Heart left ventricle (tissue), 16 donors: ENCODE measurements around the gene LIN52. TPM values are rescaled to one million over a fixed set of nuclear protein-coding genes. Genes with fewer than 3 reads are reported as not detected.

Source experiments
- ATAC-seq, 4 donors: fragments of 200-7000 bp; cut with Tn5 transposase; one replicate each; pipeline ENCODE4 v1.9.1; 2020 to 2022; ENCODE audit warnings: moderate library complexity in 4 of 4, mild to moderate bottlenecking in 3 of 4, moderate number of reproducible peaks in 1 of 4
- DNase-seq, 5 donors: peaks; one replicate each; pipeline ENCODE4 v3.0.0-alpha.2; 2020
- H3K27ac ChIP-seq, 12 donors: fragments of 200-600 bp; sonication (generic) in 4 of 12; one replicate each; pipeline versions ENCODE4 v1.5.0 to v1.8.0; 2016 to 2022; ENCODE audit warnings: mild to moderate bottlenecking in 2 of 12
- H3K27me3 ChIP-seq, 9 donors: fragments of 200-600 bp; sonication (generic) in 2 of 9; one replicate each; pipeline versions ENCODE4 v1.5.1 to v1.8.0; 2016 to 2022; ENCODE audit warnings: mild to moderate bottlenecking in 3 of 9
- H3K36me3 ChIP-seq, 9 donors: fragments of 200-600 bp; sonication (generic) in 2 of 9; one replicate each; pipeline versions ENCODE4 v1.5.0 to v1.8.0; 2018 to 2022; ENCODE audit warnings: mild to moderate bottlenecking in 2 of 9
- H3K4me1 ChIP-seq, 12 donors: fragments of 200-600 bp; sonication (generic) in 4 of 12; one replicate each; pipeline versions ENCODE4 v1.5.0 to v1.8.0; 2016 to 2022; ENCODE audit warnings: mild to moderate bottlenecking in 3 of 12
- H3K4me3 ChIP-seq, 12 donors: fragments of 200-600 bp; sonication (generic) in 4 of 12; one replicate each; pipeline versions ENCODE4 v1.5.0 to v1.8.0; 2017 to 2022; ENCODE audit warnings: mild to moderate bottlenecking in 9 of 12, moderate library complexity in 4 of 12
- H3K9me3 ChIP-seq, 12 donors: fragments of 200-600 bp; sonication (generic) in 4 of 12; one replicate each; pipeline versions ENCODE4 v1.5.0 to v1.8.0; 2016 to 2022; ENCODE audit warnings: mild to moderate bottlenecking in 1 of 12
- CTCF ChIP-seq, 12 donors: fragments of 200-600 bp; sonication (generic) in 4 of 12; IDR thresholded peaks; one replicate each; pipeline versions ENCODE4 v1.5.0 to v1.8.0; 2018 to 2022; ENCODE audit warnings: antibody characterized with exemption in 12 of 12, mild to moderate bottlenecking in 5 of 12
- POLR2A ChIP-seq, 2 donors: fragments of 450-650 bp; IDR thresholded peaks; one replicate each; pipeline ENCODE4 v1.6.1; 2017; ENCODE audit warnings: antibody characterized with exemption in 2 of 2, mild to moderate bottlenecking in 2 of 2, moderate library complexity in 2 of 2
- WGBS, 4 donors: extraction: QIAGEN DNeasy Blood & Tissue Kit in 2 of 4; methylation state at CpG; one replicate each; pipeline versions ENCODE4 v1.1.5 to v1.1.7; 2013 to 2018; 5-methylcytosine and 5-hydroxymethylcytosine counted together
- intact Hi-C, 10 donors: fragments of 100-400 bp; cut with DNase I; formaldehyde crosslinking; loops; one replicate each; pipeline versions ENCODE4 v1.11.1 to v1.14.2; 2022
- polyA plus RNA-seq, 2 donors: library from polyadenylated mRNA; stranded (reverse); fragments of 200-250 nt; gene quantifications; one replicate each; pipeline ENCODE4 v1.2.3, GENCODE V29; 2013
- total RNA-seq, 9 donors: library from RNA; depleted of rRNA in 2 of 9; stranded (reverse); fragments of >200 nt in 2 of 9; fragmentation: NEBNext Ultra II Directional in 3 of 9; extraction: Animal tissue kit (Norgen Biotek cat#: 25700) in 3 of 9; gene quantifications; one replicate each; pipeline versions ENCODE4 v1.1.0 to v1.2.4, GENCODE V29; 2016 to 2023
- donor health status: ischemic (EF 13 %, LVEDD 7.1; RV severe dilation, severe dysfunction).
- donor health status: healthy with polysubstance abuse.
- donor health status: DM: no; HTN: yes; CAD: no.
- donor health status: DM: no; HTN: no; CAD: no.
- donor health status: ischemic (EF 25% LVEDD 6.9; RV normal size, moderate dysfunction).
- donor health status: ischemic (EF 25% LVEDD 5.7; RV mildly dilated, moderate dysfunction).
- donor health status: healthy.
- donor health status: DM: yes; HTN: yes; CAD: no.
- donor health status: ischemic (EF 35%, LVEDD 5.7; RV mildly dilated, moderate dysfunction).
- donor health status: nonischemic (EF 11% LVEDD 7.7; RV severe dilation, severe dysfunction).
- donor health status: DM: yes; HTN: yes; CAD: no.
- donor health status: PGD.
- donor health status: ischemic (EF 29% LVEDD 5.4; RV normal size, mild dysfunction).
- donor health status: nonischemic (EF 23%, LVEDD 6.1; RV moderate dilation, normal function).

LIN52 gene
- total and polyA plus RNA-seq, 11 donors = 4.2 to 14.5 (median 8.9) TPM

GRCh38 chr14:74135426-74135825 is 50.7 kb downstream of the LIN52 start:
- H3K27me3 ChIP-seq = no peaks in the 10 kb centered on the region
- no peak for ATAC-seq
- H3K27ac ChIP-seq = no peak overlapping the region
- H3K4me1 ChIP-seq = peaks cover 0 to 27% (median 5%) of the 10 kb centered on the region in 12 donors
- WGBS, 4 donors = 94 to 100% (median 97%) methylated on average over 1 of the region's 1 CpG
- intact Hi-C loops = no loop called here
- no peaks in the 10 kb centered on the region for H3K9me3 ChIP-seq
- TF ChIP-seq CTCF (IDR thresholded peaks at IDR 0.05) (no peak), POLR2A (IDR thresholded peaks at IDR 0.05) (no peak)
- H3K4me3 ChIP-seq = no peak overlapping the region
- DNase-seq = no peak
- no peaks in the 10 kb centered on the region for H3K36me3 ChIP-seq

- ATAC-seq (peak; percentile 96 to 99 (median 98)), DNase-seq (peak in 4 of 5 donors; percentile 56 to 88 (median 70))
- H3K9me3 ChIP-seq = no peaks in the 10 kb centered on the region
- 0 to 14% (median 8%) methylated on average over 8 of the region's 8 CpGs for WGBS, 4 donors
- TF ChIP-seq CTCF (IDR thresholded peaks at IDR 0.05) (no peak), POLR2A (IDR thresholded peaks at IDR 0.05) (no peak)
- peak overlapping the region in 2 of 12 donors; percentile 8 to 16 for H3K4me3 ChIP-seq
- peaks cover 0 to 28% (median 16%) of the 10 kb centered on the region in 12 donors for H3K4me1 ChIP-seq
- intact Hi-C loops = no loop called here
- no peaks in the 10 kb centered on the region for H3K27me3 ChIP-seq
- H3K36me3 ChIP-seq = no peaks in the 10 kb centered on the region
- H3K27ac ChIP-seq = peak overlapping the region in 3 of 12 donors; percentile 6 to 24 (median 19)
These were observed 55.7 kb downstream of the LIN52 start for GRCh38 chr14:74140374-74140850.

GRCh38 chr14:74141703-74142102 is 56.9 kb downstream of the LIN52 start:
- Histone ChIP-seq H3K27me3 (no peaks in the 10 kb centered on the region), H3K9me3 (no peaks in the 10 kb centered on the region), H3K36me3 (no peaks in the 10 kb centered on the region), H3K4me1 (peaks cover 0 to 26% (median 16%) of the 10 kb centered on the region in 12 donors), H3K4me3 (no peak overlapping the region), H3K27ac (no peak overlapping the region)
- WGBS, 4 donors = 70 to 77% (median 74%) methylated on average over 3 of the region's 3 CpGs
- DNase-seq (no peak), ATAC-seq (peak in 2 of 4 donors; percentile 38 to 49)
- TF ChIP-seq POLR2A (IDR thresholded peaks at IDR 0.05) (no peak), CTCF (IDR thresholded peaks at IDR 0.05) (no peak)
- intact Hi-C loops = no loop called here

- TF ChIP-seq CTCF (IDR thresholded peaks at IDR 0.05) (no peak), POLR2A (IDR thresholded peaks at IDR 0.05) (no peak)
- ATAC-seq = no peak
- intact Hi-C loops = no loop called here
- Histone ChIP-seq H3K9me3 (no peaks in the 10 kb centered on the region), H3K4me1 (peaks cover 0 to 26% (median 16%) of the 10 kb centered on the region in 12 donors), H3K4me3 (no peak overlapping the region), H3K27ac (no peak overlapping the region), H3K36me3 (no peaks in the 10 kb centered on the region), H3K27me3 (no peaks in the 10 kb centered on the region)
- 82 to 94% (median 90%) methylated on average over 4 of the region's 4 CpGs for WGBS, 4 donors
- no peak for DNase-seq
These were observed 57.8 kb downstream of the LIN52 start for GRCh38 chr14:74142523-74142922.
